Measurements from ENCODE around the gene SLC28A3.

DNA sequence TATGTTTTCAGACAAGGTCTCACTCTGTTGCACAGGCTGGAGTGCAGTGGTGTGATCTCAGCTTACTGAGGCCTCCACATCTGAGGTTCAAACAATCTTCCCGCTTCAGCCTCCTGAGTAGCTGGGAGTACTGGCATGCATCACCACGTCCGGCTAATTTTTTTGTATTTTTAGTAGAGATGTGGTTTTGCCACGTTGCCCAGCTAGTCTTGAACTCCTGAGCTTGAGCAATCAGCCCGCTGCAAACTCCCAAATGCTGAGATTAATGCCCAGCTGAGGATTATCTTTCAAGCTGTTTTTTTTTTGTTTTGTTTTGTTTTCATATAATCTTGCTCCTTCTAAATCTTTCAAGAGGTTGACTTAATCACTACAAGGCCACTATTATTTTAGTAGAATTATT is 47.3 kb upstream of the SLC28A3 start:
- TF ChIP-seq POLR2A (IDR thresholded peaks at IDR 0.05; ENCODE audit: low read depth, low read length): no peak
- TF ChIP-seq RELA (IDR thresholded peaks at IDR 0.05; ENCODE audit: borderline replicate concordance, partially characterized antibody): no peak
- TF ChIP-seq NFYB (IDR thresholded peaks at IDR 0.05; ENCODE audit: insufficient read depth, low read depth, low read length): no peak
- TF ChIP-seq, protein P1, sequence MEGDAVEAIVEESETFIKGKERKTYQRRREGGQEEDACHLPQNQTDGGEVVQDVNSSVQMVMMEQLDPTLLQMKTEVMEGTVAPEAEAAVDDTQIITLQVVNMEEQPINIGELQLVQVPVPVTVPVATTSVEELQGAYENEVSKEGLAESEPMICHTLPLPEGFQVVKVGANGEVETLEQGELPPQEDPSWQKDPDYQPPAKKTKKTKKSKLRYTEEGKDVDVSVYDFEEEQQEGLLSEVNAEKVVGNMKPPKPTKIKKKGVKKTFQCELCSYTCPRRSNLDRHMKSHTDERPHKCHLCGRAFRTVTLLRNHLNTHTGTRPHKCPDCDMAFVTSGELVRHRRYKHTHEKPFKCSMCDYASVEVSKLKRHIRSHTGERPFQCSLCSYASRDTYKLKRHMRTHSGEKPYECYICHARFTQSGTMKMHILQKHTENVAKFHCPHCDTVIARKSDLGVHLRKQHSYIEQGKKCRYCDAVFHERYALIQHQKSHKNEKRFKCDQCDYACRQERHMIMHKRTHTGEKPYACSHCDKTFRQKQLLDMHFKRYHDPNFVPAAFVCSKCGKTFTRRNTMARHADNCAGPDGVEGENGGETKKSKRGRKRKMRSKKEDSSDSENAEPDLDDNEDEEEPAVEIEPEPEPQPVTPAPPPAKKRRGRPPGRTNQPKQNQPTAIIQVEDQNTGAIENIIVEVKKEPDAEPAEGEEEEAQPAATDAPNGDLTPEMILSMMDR (IDR thresholded peaks at IDR 0.05 in 2 of 3, conservative IDR thresholded peaks at IDR 0.05 in 1 of 3; ENCODE audit: control insufficient read depth in 2 of 3, extremely low read depth in 1 of 3, insufficient read depth in 1 of 3, low read depth in 3 of 3, low read length in 3 of 3): no peak
- TF ChIP-seq SUZ12 (IDR thresholded peaks at IDR 0.05; ENCODE audit: unreplicated experiment): no peak
- no peak for TF ChIP-seq HDGF (IDR thresholded peaks at IDR 0.05)
- TF ChIP-seq, protein P2, sequence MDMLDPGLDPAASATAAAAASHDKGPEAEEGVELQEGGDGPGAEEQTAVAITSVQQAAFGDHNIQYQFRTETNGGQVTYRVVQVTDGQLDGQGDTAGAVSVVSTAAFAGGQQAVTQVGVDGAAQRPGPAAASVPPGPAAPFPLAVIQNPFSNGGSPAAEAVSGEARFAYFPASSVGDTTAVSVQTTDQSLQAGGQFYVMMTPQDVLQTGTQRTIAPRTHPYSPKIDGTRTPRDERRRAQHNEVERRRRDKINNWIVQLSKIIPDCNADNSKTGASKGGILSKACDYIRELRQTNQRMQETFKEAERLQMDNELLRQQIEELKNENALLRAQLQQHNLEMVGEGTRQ (IDR thresholded peaks at IDR 0.05; ENCODE audit: borderline replicate concordance, low read depth, low read length): no peak
- TF ChIP-seq, protein P3, sequence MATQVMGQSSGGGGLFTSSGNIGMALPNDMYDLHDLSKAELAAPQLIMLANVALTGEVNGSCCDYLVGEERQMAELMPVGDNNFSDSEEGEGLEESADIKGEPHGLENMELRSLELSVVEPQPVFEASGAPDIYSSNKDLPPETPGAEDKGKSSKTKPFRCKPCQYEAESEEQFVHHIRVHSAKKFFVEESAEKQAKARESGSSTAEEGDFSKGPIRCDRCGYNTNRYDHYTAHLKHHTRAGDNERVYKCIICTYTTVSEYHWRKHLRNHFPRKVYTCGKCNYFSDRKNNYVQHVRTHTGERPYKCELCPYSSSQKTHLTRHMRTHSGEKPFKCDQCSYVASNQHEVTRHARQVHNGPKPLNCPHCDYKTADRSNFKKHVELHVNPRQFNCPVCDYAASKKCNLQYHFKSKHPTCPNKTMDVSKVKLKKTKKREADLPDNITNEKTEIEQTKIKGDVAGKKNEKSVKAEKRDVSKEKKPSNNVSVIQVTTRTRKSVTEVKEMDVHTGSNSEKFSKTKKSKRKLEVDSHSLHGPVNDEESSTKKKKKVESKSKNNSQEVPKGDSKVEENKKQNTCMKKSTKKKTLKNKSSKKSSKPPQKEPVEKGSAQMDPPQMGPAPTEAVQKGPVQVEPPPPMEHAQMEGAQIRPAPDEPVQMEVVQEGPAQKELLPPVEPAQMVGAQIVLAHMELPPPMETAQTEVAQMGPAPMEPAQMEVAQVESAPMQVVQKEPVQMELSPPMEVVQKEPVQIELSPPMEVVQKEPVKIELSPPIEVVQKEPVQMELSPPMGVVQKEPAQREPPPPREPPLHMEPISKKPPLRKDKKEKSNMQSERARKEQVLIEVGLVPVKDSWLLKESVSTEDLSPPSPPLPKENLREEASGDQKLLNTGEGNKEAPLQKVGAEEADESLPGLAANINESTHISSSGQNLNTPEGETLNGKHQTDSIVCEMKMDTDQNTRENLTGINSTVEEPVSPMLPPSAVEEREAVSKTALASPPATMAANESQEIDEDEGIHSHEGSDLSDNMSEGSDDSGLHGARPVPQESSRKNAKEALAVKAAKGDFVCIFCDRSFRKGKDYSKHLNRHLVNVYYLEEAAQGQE (IDR thresholded peaks at IDR 0.05; ENCODE audit: low read depth, low read length): no peak
- no peak for TF ChIP-seq RBBP5 (conservative IDR thresholded peaks at IDR 0.05)
- no peak for TF ChIP-seq CEBPB (IDR thresholded peaks at IDR 0.05; ENCODE audit: borderline replicate concordance in 1 of 2, low read depth in 2 of 2, low read length in 2 of 2)

All from GM12878 (cell line).